ENCODE results near the gene ZNF277.

DNA sequence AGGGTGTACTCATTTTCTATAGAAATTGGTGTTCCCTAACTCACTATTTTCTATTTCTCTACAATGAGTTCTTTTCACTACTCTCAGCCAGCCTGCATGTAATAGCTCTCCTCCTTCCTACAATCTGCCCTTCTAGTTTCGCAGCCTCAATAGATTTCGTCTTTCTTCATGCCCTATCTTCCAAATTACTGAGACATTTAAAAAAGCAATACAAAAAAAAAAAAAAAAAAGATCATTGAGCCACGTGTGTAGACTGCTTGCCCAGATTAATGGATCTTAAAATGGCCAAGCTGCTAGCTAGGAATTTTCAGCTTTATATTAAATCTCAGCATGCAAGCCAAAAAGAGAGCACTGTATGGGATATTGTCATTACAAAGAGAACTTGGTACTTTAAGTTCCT, 55.5 kb downstream of the ZNF277 start:
- TF ChIP-seq, protein P1, sequence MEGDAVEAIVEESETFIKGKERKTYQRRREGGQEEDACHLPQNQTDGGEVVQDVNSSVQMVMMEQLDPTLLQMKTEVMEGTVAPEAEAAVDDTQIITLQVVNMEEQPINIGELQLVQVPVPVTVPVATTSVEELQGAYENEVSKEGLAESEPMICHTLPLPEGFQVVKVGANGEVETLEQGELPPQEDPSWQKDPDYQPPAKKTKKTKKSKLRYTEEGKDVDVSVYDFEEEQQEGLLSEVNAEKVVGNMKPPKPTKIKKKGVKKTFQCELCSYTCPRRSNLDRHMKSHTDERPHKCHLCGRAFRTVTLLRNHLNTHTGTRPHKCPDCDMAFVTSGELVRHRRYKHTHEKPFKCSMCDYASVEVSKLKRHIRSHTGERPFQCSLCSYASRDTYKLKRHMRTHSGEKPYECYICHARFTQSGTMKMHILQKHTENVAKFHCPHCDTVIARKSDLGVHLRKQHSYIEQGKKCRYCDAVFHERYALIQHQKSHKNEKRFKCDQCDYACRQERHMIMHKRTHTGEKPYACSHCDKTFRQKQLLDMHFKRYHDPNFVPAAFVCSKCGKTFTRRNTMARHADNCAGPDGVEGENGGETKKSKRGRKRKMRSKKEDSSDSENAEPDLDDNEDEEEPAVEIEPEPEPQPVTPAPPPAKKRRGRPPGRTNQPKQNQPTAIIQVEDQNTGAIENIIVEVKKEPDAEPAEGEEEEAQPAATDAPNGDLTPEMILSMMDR (IDR thresholded peaks at IDR 0.05), result no peak
- no peak for TF ChIP-seq POLR2A (IDR thresholded peaks at IDR 0.05)
- no peak for TF ChIP-seq EP300 (IDR thresholded peaks at IDR 0.05; ENCODE audit: low read depth)
- no peak for TF ChIP-seq POLR2AphosphoS5 (IDR thresholded peaks at IDR 0.05)

All from transverse colon (tissue), 4 donors.